Lower leg skin (tissue), 4 donors: ENCODE data around the gene VPS8. TPM values are rescaled to one million over a fixed set of nuclear protein-coding genes. Genes with fewer than 3 reads are reported as not detected.

Source experiments
- DNase-seq, 2 donors: peaks; one replicate each; pipeline ENCODE4 v3.0.0-alpha.2; 2019; ENCODE audit warnings: low spot score in 2 of 2
- H3K4me3 ChIP-seq: fragments of 200-600 bp; sonication (generic); 2 replicates; pipeline ENCODE4 v1.5.1; 2017; ENCODE audit warnings: mild to moderate bottlenecking, low read depth; ENCODE audit not compliant: poor library complexity, severe bottlenecking
- POLR2A ChIP-seq, 2 donors: fragments of 450-650 bp; IDR thresholded peaks; one replicate each; pipeline ENCODE4 v1.6.1; 2016 to 2017; ENCODE audit warnings: antibody characterized with exemption in 2 of 2, mild to moderate bottlenecking in 1 of 2, moderate library complexity in 1 of 2
- WGBS, 2 donors: methylation state at CpG; one replicate each; pipeline ENCODE4 v1.1.5; 2018; 5-methylcytosine and 5-hydroxymethylcytosine counted together
- intact Hi-C: fragments of 100-400 bp; cut with DNase I; formaldehyde crosslinking; loops from one replicate; pipeline ENCODE4 v1.15.0; 2023; ENCODE audit warnings: low total_unique reads
- total RNA-seq, 4 donors: library from RNA; depleted of rRNA; stranded (reverse); fragments of >200 nt; gene quantifications; one replicate each; pipeline ENCODE4 v1.1.0, GENCODE V29; 2016
- TF ChIP-seq, protein P1 (sequence below), 3 donors: fragments of 450-650 bp; IDR thresholded peaks; one replicate each; pipeline ENCODE4 v1.5.1; 2016; ENCODE audit warnings: antibody characterized with exemption in 3 of 3, mild to moderate bottlenecking in 3 of 3, moderate library complexity in 2 of 3

VPS8 gene
- total RNA-seq, 4 donors from 2014 or later, result 31.4 to 67.7 (median 55.1) TPM

DNA sequence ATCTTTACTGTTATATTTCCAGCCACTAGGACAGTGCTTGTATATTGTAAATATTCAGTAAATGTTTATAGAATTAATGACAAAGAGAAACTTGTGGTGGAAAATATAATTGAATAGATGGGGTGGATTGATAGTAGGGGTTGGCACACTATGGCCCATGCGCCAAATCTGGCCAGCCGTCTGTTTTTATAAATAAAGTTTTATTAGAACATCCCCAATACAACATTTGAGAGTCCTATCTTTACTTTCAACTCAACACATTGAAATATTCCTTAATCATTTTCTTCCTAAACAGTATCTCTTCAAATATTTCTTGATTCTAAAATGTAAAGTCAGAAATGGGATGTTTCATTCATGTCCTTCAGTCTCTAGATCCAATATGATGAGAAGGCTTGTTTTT lies 45.1 kb downstream of the VPS8 start:
- no peak for DNase-seq
- 97 to 100% methylated on average over 2 of the region's 2 CpGs for WGBS, 2 donors
- TF ChIP-seq, protein P1, sequence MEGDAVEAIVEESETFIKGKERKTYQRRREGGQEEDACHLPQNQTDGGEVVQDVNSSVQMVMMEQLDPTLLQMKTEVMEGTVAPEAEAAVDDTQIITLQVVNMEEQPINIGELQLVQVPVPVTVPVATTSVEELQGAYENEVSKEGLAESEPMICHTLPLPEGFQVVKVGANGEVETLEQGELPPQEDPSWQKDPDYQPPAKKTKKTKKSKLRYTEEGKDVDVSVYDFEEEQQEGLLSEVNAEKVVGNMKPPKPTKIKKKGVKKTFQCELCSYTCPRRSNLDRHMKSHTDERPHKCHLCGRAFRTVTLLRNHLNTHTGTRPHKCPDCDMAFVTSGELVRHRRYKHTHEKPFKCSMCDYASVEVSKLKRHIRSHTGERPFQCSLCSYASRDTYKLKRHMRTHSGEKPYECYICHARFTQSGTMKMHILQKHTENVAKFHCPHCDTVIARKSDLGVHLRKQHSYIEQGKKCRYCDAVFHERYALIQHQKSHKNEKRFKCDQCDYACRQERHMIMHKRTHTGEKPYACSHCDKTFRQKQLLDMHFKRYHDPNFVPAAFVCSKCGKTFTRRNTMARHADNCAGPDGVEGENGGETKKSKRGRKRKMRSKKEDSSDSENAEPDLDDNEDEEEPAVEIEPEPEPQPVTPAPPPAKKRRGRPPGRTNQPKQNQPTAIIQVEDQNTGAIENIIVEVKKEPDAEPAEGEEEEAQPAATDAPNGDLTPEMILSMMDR (IDR thresholded peaks at IDR 0.05), result no peak
- TF ChIP-seq POLR2A (IDR thresholded peaks at IDR 0.05), result no peak
- intact Hi-C loops, result no loop called here
- H3K4me3 ChIP-seq, result no peak overlapping the region

DNA sequence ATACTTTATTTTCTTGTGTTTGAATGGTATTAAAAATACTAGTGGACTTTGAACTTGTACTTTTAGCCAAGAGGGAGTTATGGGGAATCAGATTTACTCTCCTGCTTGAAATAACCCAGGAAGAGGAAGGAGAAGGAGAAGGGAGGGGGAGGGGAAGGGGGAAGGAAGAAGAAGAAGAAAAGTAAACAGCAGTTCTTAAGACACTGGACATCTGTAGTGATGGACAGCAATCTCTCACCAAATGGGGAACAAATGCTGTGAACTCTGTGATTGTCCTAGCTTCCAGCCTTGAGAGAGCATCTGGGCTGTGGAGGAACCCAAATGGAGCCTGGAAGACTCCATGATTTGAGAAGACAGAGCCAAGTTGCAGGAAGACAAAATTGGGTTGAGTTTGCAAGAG lies 52.0 kb downstream of the VPS8 start:
- no peak for DNase-seq
- intact Hi-C loops, result no loop called here
- no peak for TF ChIP-seq POLR2A (IDR thresholded peaks at IDR 0.05)
- TF ChIP-seq, protein P1 (IDR thresholded peaks at IDR 0.05), result no peak
- no peak overlapping the region for H3K4me3 ChIP-seq

DNA sequence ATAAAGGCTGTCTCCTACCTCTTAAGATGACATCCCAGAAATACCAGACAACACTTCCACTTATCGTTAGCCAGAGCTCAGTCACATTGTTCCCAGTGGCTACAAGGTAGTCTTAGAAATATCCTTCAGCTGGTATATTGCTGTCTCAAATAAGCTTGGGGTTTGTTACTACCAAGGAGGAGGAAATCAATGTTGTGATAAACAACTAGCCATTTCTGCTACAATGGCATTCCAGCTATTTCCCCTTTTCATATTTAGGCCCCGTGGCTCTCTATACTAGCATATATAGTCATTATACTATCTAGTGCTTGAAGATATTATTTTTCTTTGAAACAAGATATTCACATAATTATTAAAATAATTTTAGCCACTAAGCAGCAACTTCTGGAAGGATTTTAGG lies 56.5 kb downstream of the VPS8 start:
- intact Hi-C loops, result no loop called here
- no peak for DNase-seq
- H3K4me3 ChIP-seq, result no peak overlapping the region
- TF ChIP-seq, protein P1 (IDR thresholded peaks at IDR 0.05), result no peak
- TF ChIP-seq POLR2A (IDR thresholded peaks at IDR 0.05), result no peak
- WGBS, 2 donors, result 78 to 79% methylated on average over 2 of the region's 2 CpGs

DNA sequence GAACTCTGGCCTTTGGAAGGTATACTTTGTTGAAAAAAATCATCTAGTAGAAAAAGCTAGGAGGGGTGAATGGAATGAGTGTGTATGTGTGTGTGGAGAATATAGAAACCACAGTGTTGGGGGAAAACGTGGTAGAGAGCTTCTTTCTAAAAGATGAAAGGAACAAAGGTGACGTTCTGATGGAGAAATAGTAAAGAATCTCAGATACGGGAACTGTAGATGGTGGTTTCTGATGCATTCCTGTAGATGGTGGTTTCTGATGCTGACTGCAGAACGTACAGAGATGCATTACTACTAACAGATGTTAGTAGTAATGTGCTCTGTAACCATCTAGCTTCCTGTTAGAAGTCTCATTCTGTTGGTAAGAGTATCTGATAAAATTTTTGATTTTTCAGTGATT lies 60.2 kb downstream of the VPS8 start:
- H3K4me3 ChIP-seq, result no peak overlapping the region
- no peak for TF ChIP-seq POLR2A (IDR thresholded peaks at IDR 0.05)
- TF ChIP-seq, protein P1 (IDR thresholded peaks at IDR 0.05), result no peak
- DNase-seq, result no peak
- intact Hi-C loops, result no loop called here
- WGBS, 2 donors, result 61 to 67% methylated on average over 4 of the region's 4 CpGs

DNA sequence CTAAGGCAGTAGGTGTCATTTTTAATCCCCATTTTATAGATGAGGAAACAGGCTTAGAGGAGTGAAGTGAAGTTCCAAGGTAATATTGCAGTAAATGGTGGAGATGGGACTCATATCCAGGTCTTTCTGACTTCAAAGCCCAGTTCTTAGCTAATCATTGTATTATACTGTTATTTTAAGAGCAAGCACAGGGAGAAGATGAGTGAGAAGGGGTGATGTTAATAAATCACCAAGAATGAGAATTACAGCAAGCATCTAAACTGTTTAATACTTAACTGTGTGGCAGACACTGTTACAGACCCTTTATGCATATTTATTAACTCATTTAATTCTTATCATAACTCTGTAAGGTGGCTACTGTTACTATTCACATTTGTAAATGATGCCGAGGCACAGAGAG lies 61.2 kb downstream of the VPS8 start:
- intact Hi-C loops, result no loop called here
- DNase-seq, result no peak
- WGBS, 2 donors, result 83 to 96% methylated on average over 1 of the region's 1 CpG
- TF ChIP-seq, protein P1 (IDR thresholded peaks at IDR 0.05), result no peak
- TF ChIP-seq POLR2A (IDR thresholded peaks at IDR 0.05), result no peak
- H3K4me3 ChIP-seq, result no peak overlapping the region
